NCI-H1694 treated with DMSO at 0.1 percent for 48 hours (cell line): ENCODE data around the gene FAM50B.

Experiments used
- DNase-seq: peaks from one replicate; lab custom pipeline; 2025; lab: John Stamatoyannopoulos, UW

The FAM50B gene

DNA sequence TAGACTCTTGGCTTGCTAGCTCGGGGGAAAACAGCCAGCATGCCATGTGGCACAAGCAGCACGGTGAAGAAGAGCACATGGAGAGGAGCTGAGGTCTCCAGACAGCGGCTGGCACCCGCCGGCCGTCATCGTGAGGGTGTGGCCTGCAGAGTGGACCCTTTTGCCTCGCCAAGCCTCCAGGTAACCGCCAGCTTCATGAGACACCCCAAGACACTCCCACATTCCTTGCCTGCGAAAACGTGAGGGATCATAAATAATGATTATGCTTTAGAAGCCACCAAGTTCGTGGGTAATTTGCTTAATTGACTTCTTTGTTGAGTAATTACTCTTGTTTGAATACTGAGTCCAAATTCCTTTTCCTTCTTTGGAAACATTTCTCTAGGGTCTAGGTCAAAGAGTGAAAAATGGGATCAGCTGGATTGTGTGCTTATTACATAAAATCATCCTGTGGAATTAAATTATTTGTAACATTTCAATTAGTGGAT is 23.2 kb downstream of the FAM50B start:
- DNase-seq = no peak

DNA sequence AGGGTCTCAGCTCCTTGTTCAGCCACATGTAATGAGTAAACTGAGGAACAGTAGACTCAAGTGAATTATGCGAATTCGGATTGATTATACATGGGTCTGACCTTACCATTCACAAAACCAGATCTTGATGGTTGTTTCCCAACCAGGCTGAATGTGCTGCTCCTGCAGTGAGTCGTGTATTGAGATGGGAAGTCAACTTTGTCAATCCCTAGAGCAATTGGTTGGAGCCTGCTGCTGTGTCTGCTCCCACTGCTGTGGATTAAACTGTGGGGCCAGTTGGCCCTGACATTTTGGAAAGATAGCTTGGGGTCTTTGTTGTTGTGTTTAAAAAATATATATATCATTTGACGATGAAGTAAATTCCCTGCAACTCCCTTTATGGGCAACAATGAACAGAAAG is 23.9 kb downstream of the FAM50B start:
- DNase-seq = no peak

- no peak for DNase-seq
Measured at GRCh38 chr6:3874069-3874468, 24.9 kb downstream of the FAM50B start.

DNA sequence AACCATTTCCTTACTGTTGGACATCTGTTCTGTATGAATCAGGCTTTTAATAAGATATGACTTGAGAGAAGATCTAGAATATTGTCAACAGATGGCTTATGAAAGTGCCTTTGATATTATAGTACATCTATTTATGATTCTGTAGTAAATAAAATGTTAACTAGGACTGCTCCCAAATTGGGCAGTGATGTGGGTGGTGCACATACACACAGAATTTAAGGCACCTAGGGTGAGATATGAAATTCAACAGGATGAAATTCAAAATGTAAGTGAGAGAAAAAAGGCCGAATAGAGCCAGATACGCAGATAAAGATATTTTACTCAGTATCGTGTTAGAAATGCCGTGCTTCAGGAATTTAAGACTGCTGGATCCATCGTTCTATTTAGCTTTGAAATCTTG is 26.3 kb downstream of the FAM50B start:
- peak; percentile 3 for DNase-seq

- DNase-seq = no peak
Measured at GRCh38 chr6:3876101-3876500, 26.9 kb downstream of the FAM50B start.

DNA sequence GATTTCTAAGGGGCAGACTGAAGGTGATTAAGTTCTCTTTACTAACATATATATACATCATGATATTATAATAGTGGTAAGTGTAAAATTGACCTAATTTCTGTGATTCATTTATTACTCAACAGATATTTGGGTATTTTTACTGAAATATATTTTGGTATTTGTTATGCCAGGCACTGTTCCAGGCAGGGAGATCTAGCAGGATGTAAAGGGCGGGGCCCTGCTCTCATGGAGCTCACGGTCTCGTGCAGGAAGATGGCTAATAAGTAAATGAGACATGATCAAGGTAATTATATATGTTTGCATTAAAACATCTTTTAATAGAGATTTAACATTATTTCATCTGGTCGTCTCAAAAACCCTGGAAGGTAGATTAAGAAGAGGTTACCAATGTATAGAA is 27.7 kb downstream of the FAM50B start:
- DNase-seq = no peak

DNA sequence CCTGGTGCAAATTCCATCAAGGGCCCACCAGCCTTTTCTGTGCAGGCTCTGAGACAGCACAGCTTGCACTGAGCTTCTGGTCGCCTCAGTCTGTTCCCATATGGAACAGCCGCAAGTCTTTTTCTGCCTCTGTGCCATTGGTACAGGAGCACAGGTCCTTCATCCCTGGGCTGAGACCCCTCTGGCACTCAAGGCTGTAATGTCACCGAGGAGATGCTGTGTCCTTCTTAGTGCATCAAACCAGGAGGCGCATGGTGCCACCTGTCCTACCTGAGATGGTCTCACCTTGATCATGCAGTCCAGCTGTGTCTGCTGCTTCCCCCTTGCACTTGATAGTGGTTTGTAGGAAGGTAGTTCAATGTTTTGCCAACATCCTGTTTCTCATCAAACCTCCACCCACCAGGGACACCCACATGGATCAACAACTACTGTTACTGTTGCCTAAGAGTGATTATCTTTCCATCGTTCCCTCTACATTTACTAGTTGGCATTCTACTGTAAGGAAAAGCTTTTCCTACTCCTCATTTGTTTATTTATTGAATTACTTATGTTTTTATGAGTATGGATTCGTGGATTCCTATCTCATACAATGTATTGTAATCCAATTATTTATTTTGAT is 29.0 kb downstream of the FAM50B start:
- DNase-seq = no peak

DNA sequence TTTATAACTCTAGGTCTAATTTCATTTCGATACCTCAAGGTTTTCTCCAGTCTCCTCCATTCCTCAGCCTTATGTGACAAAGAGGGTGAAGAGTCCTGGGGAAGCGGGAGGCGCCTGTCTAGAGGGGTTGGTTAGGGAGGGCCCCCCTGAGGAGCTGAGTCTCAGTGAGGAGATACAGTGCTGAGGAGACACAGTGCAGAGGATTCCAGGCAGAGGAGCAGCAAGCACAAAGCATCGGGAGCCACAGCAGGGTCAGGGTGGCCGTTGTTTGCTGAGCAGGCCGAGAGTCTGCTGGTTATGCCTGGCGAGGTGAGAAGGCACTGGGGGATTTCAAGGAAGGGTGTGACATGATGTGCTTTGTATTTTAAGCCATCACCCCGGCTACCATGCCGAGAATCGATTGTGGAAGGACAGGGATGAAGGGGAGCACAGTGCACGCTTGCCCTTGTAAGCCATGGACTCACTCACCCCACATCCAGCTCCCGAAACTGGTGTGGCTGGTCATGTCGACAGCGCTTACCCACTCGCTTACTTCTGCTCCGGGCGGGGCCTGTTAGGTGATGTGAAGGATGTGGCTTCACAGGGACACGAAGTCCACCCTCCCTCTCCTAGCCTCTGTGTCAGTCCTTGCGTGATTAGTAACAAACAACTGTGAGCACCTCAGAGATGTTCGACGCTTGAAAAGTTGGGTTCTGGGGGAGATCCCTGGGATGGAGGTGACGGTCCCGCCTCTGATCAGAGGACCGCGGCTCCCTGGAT is 30.2 kb downstream of the FAM50B start:
- DNase-seq = no peak

GRCh38 chr6:3881711-3882421 is 32.7 kb downstream of the FAM50B start:
- no peak for DNase-seq

DNA sequence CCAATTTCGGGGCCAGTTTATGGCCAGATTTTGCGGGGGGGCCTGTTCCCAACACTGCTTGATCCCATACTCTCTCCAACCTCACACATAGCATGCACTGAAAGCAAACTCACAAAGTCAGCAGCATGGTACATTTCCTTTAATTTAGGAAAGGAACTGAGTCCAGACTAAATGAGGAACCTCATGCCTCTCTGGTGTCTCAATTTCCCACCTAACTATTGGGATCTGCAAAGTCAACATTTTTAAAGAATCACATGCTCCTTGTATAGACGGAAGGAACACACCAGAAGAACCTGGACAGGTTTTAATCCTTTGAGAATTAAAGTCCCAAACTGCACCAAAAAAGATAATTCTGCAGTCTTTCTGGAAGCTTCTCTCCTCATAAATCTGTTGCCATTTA is 33.3 kb downstream of the FAM50B start:
- DNase-seq = no peak

DNA sequence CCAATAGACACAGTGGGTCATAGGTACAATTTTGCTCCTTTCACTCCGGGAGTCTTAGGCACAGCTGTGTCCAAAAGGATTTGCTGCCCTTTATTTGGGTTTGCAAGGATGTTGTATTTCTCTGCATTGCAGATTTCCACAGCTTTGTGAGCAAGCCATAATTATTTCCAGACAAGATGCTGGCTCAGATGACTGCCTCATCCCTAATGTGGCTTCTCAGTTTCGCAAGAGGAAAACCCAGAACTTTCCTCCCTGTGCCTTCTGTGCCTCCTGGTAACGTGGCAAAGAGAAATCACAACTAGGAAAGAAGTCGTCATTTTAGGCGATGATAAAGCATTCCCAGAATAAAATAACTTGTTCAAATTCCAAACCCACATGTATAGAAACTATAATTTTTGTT is 33.7 kb downstream of the FAM50B start:
- no peak for DNase-seq

GRCh38 chr6:3884007-3884745 is 35.0 kb downstream of the FAM50B start:
- DNase-seq = no peak

DNA sequence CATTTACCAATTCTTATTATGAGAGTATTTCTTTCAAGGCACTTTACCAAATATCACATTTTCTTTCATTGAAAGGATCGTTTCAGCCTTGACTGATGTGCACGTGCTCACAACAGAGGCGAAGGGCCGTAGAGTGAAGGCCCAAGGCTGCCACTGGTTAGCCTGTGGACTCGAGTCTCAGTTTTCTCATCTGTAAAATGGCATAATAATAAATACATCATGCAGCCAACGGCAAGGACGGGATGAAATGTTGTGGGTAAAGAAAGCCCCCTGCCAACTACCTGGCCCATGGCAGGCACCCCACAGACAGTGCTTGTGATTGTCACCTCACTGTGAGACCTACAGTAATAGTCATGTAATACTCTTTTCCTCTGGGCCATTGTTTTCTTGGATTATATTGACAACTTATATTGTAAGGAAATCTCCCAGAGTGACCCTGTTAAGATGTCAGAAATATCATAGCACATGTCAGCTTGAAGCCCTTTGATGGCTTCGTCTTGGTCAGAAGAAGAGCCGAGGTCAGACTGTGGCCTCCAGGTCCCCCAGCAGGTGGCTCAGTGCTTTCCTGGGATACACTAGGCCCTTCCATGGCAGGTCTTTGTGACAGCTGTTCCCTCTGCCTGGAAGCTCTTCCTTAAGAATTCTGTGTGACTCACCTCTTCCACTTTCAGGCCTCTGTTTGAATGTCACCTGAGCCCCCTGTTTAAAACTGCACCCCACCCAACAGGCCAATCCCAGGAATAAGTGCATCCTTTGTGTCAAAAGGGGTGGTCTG is 36.3 kb downstream of the FAM50B start:
- DNase-seq = no peak

DNA sequence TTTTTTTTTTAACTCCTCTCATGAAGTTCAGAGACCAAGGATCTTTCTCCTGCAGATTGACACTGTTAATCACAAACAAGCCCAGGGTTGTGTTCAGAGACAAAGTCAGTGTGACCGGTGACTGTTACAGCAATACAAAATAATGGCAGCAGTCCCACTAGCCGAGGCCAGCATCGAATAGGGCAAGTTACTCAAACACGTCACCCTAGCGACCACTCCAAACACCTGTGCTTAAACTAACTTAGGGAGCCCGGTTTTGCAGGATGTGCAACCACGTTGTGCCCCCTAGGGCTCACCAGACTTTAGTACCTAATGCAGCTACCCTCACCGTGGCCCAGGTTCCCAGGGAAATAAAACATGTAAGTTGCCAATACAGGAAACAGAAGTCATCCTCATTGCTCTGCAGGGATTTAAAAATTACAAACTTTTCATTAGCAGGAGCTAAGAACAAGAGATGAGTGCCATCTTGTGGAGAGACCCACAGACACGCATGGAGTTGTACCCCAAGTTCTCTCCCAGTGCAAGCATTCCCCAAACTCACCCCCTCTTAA is 38.1 kb downstream of the FAM50B start:
- DNase-seq = no peak

- DNase-seq = no peak
Measured at GRCh38 chr6:3888153-3888957, 39.2 kb downstream of the FAM50B start.

DNA sequence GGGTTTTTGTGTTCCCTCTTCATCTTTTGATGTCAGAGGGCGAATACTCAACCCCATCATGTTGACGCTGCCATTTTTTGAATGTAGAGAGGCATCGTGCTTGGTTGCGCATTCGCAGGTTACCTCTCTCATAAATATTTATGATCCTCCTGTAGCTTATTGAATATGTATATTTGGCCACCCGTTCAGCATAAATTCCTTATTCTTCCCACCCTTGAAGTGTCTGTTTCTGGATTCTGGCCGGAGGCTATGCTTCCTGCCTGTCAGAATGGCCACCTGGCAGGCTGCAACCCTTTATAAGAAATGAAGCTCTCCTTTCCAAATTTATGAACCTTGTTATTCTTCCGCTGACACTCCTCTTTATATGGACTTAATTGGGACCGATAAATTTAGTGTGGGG is 40.9 kb downstream of the FAM50B start:
- DNase-seq = no peak

GRCh38 chr6:3891883-3892282 is 42.7 kb downstream of the FAM50B start:
- no peak for DNase-seq

- DNase-seq = no peak
Measured at GRCh38 chr6:3892603-3893002, 43.4 kb downstream of the FAM50B start.

- DNase-seq = no peak
Measured at GRCh38 chr6:3893487-3893886, 44.3 kb downstream of the FAM50B start.

- no peak for DNase-seq
Measured at GRCh38 chr6:3893917-3894316, 44.7 kb downstream of the FAM50B start.
